GM19468 (cell line): ENCODE results near the gene SALL1.

Experiments used
- ATAC-seq: cut with Tn5 transposase; IDR thresholded peaks from one replicate; pipeline ENCODE4 v1.9.1; 2021; ENCODE audit warnings: mild to moderate bottlenecking, moderate library complexity, moderate number of reproducible peaks; ENCODE audit not compliant: unreplicated experiment; ENCODE audit errors: extremely low read depth

SALL1 gene

DNA sequence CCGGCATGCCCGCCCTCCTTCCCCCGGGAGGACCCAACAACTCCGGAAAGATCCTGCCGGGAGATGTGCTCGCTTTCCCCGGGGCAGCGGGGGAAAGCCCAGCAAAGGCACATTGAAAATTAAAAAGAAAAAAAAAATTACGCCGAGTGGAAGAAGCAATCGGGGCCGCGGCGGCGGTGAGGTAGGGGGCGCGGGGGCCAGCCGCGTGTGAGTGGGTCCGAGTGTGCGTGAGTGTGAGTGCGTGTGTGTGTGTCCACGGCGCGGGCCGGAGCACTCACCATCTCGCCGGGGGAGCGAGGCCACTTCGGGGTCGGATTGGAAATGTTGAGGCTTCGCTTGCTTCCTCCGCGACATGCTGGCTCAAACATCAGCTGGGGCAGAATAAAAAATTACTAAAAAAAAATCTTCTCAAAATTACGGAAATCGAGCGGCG is at the start of gene SALL1:
Gene SALL1 (minus strand): TSS at position 383 of the 433 bp plus-strand sequence. CDS start 29 bp downstream, at position 354.
- no peak for ATAC-seq

DNA sequence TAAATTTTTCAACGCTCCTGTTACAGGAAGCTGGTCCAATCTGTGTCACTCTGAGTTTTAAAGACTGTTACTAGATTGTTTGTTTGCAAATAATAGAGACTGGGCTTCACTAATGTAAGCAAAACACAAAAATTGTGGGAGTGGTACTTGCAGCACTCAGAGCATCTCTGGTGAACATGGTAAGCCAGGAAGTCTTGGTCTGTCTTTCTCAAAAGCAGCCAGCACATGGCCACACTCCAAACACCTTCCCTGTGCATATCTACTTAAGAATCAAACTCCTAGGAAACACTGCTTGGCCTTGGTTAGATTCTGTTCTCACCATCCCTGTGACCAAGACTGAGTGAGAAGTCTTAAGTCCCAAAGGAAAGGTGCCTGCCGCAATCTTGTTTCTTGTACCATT is 49.7 kb upstream of the SALL1 start:
- ATAC-seq = no peak

DNA sequence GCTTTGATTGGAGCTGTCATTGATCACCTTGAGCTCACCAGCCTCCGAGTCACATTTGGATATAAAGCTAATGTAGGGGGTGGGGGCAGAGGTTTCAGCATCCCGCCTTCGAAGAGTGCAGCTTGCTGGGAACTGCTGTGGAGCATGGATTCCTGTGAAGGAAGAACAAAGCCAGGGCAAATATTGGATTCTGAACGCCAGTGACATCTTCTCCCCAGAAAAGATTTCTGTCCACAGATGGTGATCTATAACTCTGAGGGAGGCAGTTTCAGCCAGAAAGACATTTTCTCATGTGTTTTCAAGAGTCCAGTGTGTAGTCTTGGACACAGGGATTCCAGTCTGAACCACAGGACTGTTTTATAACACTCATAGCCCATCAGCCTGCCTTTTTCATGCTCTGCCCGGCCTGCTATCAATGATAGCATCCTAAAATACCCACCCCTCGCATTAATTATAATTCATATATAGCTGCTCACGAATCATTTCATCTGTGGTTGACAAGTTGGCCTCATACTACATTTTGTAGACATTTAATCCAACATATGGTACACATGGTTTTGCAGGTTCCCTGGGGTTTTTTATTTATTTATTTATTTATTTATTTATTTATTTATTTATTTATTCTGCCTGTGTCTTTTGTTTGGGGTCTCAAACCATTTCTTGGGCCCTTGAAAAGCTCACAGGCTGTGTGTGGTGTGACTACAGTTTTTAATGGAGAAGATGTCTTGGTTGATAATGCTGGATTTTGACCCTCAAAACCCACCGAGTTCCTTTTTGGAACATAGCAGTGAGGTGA is 47.1 kb upstream of the SALL1 start:
- no peak for ATAC-seq

DNA sequence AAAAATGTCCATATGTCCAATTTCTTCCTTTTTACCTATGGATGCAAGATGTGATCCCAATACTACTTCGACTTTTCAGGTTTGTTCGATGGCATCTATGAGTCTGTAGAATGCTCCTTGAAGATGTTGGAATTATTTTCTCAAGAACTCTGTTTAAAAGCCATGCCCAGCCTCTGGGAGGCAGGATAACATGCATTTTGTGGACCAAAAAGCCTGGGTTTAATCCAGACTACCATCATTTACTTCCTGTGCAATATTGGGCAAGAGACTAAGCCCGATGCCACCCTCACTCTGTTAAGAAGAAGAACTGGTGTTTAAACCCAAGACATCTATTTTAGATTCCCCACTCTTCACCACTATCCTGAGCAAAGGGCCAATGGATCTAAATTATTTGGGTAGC is 42.8 kb upstream of the SALL1 start:
- no peak for ATAC-seq

DNA sequence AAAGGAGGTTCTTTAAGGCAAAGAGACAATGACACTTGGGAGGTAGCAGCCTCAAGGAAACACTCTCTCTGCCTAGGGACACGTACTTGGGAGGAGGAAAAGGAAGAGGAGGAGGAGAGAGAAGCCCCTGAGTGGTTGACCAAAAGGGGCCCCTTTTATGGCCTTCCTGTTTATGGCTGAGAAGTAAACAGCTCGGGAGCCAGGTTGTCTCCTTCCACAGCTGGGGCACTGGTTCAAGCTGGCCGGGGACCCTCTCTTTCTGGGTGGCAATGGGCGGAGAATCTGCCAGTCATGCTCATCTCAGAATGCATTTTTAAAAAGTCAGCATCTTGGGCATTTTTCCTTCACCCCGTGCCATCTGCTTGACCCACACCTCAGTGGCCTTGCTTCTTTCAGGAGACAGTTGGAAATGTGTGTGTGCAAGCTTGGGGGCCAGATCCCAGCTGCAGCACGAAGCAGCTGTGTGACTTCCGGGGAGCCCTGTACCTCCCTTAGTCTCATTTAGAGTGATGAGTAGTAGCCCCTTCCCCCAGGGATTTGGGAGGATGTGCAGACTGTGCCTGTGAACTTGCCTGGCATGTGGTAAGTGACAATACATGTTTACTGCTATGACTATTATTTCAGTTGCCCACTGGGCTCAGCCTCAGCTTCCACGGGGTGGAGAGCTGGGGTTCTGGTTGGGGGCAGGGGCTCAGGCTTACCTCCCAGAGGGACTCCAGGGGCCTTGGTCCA is 33.8 kb upstream of the SALL1 start:
- no peak for ATAC-seq

DNA sequence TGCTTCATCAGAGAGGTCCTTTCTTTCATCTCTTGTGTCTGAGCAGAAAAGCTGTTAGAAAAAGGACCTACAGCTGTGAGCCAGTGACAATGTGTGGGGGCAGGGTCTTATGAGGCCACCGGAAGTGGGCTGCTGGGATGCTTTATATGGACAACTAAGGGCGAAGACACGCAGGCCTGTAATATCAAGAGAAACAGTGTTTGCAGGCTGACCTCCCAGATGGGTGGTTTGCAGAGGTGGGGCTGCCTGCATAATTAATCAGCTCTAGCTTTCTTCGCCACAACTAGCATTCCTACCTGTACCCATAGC is 30.4 kb upstream of the SALL1 start:
- no peak for ATAC-seq

DNA sequence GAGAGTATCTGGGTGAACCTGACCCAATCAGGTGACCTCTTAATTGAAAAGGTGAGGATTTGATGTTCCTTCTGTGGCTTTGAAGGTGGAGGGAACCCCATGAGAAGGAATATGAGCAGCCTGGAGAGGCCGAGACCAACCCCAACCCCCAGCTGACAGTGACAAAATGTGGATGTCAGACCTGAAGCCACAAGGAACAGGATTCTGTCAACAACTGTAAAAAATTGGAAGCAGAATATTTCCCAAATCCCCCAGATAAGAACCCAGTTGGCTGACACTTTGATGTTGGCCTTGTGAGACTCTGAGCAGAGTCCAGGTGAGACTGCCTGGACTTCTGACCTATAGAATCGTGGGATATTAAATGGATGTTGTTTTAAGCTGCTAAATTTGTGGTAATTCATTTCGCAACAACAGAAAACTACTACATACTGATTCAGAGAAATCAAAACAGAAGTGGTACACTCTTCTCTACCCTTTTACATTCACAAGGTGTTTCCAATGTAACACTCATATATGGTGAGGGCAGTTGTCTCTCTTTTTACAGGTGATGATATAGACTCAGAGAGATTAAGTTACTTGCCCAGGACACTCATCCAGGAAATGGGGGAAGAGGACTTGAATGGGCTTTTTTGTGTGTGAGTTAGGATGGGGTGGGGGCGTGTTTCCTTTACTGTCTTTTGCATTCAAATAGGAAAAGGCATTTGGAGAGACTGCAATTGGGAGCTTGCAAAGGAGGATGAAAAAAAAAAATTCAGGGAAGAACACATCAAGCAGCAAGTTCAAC is 29.8 kb upstream of the SALL1 start:
- no peak for ATAC-seq

DNA sequence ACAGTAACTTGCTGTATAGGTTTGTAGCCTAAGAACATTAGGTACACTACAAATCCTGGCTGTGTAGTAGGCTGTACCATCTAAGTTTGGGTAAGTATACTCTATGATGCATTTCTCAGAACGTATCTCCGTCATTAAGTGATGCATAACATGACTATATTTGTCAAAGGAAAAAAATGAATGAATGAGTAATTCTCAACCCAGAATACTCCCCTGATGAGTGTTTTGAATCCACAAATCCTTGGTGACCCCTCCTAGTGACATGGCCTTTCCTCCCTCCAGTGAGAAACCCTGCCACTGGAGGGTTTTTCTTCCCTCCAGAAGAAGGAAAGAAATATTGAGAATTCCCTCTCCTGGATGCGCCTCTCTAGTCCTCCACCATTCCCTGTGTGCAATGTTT is 24.0 kb upstream of the SALL1 start:
- ATAC-seq = no peak

DNA sequence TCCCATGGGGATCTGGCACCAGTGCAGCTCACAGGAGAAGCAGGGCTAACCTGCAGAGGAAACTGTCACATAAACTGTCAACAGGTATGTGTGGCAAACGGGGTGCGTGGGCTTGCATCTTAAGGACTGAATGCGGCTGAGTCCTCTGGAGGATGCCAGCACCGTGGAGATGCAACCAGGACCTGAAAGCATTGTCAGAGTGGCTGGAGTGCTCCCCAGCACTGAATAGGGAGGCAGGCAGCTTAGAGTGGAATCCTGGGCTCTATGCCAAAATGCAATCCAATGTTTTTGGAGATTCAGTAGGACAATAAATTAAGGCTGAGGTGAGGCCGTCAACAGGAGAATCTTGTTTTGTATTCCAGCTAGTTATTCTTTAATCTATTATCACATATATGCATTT is 21.3 kb upstream of the SALL1 start:
- no peak for ATAC-seq

DNA sequence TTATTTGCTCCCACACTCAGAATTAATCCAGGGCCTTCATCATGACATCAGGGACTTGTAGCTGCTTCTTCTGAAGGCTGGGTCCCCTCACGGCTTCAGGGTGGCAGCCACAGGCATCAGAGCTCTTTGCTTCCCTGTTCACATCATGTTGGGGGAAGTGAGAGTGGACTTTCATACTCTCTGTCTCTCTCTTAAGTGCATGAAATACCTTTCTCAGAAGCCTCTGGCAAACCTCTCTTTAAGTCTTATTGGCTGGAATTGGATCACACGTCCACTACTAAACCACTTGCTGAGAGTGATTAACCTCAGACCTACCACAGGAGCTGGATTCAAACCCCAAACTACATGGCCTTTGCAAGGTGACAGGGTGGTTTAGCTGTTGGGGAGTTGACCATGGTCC is 17.7 kb upstream of the SALL1 start:
- no peak for ATAC-seq

DNA sequence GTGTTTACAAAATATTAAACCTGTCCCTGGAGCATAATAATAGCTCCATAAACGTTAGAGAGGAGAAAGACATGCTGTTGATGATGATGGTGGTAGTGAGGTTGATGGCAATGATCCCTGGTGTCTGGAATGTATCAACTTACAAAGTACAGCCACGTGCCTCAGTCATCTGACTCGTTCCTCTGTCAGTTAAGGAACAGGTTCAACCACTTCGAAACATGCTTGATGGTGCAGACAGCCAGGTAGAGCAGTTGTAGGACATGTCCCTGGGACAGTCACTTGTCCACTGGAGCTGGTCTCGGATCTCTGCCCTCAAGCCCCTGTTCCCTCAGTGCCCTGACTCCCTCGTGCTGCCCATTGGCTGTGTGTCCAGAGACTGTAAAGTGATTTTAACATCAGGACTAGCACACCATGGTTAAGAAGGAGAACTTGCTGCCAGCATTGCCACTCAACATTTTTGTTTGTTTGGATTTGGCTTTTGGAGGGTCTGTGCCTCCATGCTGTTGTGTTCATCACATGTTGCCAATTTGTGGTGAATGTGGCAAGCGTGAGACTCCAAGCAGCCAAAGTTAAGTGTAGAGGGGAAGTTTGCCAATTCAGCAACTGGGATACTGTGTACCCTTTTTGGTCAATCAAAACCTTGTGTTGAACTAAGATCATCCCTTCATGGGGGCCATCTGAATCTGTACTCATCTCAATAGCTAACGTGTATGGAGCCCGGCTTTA is 16.3 kb upstream of the SALL1 start:
- no peak for ATAC-seq

DNA sequence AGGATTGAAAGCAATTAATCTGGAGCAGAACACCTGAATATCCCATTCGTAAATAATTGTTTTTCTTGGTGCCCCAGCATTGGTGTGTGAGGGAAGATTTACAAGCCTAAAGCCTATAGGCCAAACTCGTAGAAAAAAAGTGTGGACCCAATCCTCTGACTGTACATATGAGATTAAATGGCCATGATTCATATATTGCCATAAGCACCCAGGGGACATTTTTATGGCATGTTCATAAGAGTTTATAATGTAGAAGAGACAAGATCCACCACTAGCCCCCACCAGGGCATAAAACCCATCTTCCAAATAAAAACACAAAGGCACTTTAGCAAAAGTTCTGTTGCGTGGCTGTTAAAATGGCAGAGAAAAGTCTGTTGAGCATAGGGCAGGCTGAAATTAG is 15.5 kb upstream of the SALL1 start:
- ATAC-seq = no peak

DNA sequence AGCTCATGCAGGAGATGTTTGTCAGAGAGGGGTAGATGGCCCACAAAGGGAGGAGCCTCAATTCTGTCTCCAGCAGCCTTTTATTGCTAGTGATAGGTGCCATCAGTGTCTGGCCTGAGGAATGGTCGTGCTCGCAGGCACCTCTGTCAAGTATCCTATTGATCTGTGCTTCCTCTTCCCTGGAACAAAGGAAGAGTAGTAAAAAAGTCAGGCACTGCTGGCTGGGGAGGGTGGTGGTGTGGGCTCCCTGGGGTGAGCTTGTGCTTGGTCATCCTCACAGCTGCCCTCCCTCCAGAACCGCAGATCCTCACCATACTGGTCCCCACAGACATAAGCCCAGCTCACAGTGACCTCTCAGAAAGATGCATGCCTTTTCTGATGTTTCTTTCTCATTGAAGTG is 15.0 kb upstream of the SALL1 start:
- ATAC-seq = no peak

DNA sequence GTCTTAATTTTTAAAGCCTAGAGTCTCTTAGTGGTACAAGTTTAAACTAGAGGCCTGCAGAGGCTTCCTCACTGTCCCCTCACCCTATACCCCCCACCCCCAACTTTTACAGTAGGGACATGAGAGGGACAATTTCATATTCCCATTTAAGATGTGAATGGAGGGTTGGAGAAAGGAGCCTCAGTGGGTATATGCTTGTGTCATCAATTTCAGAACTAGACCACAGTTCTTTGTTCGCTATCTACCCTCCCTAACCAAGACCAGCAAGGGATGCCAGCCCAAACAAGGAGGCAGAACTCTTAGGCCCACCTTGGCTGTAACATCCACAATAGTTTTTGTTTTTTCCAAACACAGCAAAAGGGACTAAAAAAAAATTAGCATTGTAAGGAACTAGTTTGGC is 14.0 kb upstream of the SALL1 start:
- no peak for ATAC-seq

DNA sequence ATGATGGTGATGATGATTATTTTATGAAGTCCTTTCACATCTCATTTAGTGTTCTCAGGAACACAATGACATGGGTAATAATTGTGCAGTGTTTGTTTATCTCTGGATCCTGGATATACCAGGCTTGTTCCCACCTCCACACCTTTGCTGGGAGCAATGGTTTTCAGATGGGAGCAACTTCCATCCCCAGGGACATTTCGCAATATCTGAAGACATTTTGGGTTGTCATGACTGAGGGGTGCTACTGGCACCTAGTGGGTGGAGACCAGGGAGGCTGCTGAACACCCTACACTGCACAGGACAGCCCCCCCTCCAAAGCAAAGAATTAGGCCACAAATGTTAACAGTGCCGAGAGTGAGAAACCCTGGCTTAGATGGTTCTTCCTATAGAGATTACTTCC is 13.5 kb upstream of the SALL1 start:
- no peak for ATAC-seq

DNA sequence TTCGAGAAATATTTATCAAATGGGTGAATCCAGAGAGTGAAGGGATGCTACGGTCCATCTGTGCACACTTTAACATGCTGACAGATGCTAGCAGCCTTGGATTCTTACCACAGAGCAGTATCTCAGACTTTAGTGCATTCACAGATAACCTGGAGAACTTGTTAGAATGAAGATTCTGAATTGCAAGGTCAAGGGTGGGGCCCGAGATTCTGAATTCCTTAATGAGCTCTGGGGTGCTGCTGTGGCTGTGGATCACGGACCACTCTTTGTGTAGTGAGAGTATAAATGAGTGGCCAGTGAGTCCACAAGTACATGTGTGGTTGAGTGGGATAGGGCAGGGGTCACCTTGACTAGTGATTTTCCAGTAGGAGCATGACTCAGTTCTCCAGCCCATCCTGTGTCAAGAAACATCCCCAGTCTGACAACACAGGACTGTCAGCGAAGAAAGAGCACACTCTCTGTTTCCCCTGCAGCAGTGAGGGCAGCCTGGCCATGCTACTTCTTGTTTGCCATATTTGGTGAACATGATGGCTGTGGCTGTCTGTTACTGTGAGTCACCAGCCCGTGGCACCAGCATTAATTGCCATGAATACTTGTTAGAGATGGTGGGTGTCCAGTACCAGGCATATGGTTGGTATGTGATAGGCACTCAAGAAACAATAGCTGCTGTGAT is 13.0 kb upstream of the SALL1 start:
- ATAC-seq = no peak

DNA sequence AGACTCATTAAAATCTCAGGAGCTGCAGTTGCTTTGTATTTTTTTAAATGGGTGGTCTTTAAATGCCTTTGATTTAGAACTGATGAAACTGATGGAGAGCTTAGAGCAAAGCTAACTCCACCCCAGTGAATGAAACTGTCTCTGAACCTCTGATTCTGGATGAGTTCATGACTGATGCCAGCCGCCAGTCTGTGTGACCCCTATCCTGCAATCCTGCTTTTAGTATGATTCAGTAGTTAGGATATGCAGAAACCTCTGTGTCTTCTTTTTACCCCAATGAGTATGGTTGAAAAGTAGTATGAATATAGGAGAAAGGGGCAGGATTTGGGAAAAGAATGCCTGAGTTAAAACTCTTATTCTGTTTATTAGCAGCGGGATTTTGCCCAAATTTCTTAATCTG is 12.3 kb upstream of the SALL1 start:
- ATAC-seq = no peak

DNA sequence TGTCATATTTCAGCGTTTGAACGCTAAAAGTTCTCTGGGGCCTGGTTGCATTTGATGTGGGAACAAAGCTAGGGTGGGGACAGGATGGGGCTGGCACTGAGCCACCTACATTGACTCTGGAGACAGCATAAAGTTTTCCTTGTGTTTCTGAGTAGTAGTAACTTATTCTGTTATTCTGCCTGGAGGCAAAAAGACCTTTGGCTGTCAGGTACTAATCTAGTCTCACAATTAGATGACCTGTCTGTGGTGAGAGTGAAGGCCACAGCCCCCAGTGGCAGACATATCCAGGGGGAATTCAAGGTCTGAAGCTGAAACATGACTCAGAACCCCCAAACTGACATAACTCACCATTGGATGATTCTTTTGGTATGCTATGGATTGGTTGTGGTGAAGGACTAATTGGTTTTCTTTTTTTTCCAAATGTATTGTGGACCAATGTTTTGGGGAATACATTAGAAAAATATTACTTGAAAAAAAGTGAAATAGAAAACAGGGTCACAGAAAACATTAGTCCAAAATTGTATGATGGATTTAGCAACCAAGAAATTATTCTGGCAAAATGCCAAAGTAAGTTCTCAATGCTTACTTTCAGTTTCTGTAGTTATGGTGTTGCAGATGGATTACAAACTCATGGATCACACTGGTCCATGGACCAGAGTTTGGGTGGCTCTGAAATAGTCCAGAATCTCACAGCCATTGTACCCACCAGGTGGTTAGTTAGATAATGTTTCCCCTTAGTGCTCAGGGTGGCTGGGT is 10.5 kb upstream of the SALL1 start:
- ATAC-seq = no peak

DNA sequence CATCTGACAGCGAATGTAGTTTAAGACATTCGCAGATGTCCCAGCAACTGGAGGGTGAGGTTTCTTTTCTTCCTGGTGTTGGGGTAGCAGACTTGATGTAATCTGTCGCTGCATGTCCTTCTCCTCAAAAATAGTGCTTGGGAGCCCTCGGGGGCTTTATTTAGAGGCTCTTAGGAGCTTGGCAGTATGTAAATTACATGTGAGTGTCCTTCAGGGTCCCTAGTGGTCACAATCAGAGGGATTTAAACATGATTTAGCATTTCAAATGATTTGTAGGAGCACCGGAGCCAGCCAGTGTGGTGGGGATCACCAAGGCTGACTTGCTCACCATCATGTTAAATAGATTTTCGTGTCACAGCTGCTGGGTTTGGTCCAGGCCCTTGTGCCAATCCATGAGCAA is 8.8 kb upstream of the SALL1 start:
- no peak for ATAC-seq
